Frontal cortex (tissue), 4 donors: ENCODE results near the gene GARIN5B. TPM values are rescaled to one million over a fixed set of nuclear protein-coding genes. Genes with fewer than 3 reads are reported as not detected.
"Not testable (repeated sequence)": the region's sequence is repeated elsewhere in the genome, so short reads cannot be mapped to it uniquely, and the experiment has no call there.

ENCODE experiments used
- DNase-seq, 2 donors: peaks; one replicate each; pipeline ENCODE4 v3.0.0; 2012; ENCODE audit warnings: low spot score in 2 of 2
- FAIRE-seq: peaks from 2 replicates; lab custom pipeline; 2012; peaks lifted over from hg19 to GRCh38; lab: Jason Lieb, UNC
- total RNA-seq: library from RNA; depleted of rRNA; stranded (reverse); fragments of >200 nt; gene quantifications from one replicate; pipeline ENCODE4 v1.2.3, GENCODE V29; 2014
- donor health status: control.
- donor health status: control.
- donor health status: control.

GARIN5B gene
- total RNA-seq = not detected

DNA sequence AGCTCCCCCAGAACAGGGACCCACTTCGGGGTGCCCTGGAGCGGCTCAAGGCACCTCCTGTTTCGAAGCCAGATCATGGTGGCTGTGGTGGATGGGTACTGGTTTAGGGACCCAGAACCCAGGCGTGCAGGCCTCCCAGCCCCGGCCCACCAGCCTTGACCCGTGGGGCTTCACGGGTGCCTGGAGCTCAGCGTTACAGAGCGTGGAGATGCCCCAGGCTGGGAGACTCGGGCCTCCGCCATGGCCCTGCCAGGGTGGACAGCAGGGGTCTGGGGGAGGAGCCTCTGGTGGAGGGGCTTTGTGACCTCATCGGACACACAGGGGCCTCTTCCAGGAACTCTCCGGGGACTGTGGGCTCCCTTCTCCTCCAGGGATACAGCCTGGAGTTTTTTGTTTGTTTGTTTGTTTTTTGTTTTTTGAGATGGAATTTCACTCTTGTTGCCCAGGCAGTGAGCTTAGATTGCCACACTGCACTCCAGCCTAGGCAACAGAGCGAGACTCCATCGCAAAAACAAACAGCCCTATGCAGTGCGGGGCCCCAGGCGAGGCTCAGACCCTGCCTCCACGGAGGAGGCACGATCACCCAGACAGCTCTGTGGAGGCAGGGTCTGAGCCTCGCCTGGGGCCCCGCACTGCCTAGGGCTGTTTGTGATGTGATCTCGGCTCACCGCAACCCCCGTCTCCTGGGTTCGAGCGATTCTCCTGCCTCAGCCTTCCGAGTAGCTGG lies at the start of gene GARIN5B:
GARIN5B (minus strand) TSS at position 271 of the 727 bp plus-strand sequence; CDS start at position 77, 194 bp downstream.
- no peak for DNase-seq
- no peak for FAIRE-seq

- no peak for DNase-seq
- no peak for FAIRE-seq
These were observed 47.1 kb upstream of the GARIN5B start for GRCh38 chr19:55410168-55410567.

DNA sequence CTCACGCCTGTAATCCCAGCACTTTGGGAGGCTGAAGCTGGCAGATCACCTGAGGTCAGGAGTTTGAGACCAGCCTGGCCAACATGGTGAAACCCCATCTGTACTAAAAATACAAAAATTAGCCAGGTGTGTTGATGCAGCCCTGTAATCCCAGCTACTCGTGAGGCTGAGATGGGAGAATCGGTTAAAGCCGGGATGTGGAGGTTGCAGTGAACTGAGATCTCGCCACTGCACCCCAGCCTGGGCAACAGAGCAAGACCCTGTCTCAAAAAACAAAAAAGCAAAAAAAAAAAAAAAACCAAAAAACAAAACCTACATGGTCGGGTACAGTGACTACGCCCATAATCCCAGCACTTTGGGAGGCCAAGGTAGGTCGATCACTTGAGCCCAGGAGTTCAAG lies 46.1 kb upstream of the GARIN5B start:
- not testable (repeated sequence) for FAIRE-seq, DNase-seq

GRCh38 chr19:55408533-55408872 lies 45.4 kb upstream of the GARIN5B start:
- FAIRE-seq (no peak), DNase-seq (no peak)

GRCh38 chr19:55407800-55408532 lies 44.9 kb upstream of the GARIN5B start:
- DNase-seq = peak; percentile 99
- FAIRE-seq = peak; percentile 33

- FAIRE-seq, DNase-seq: not testable (repeated sequence)
These were observed 44.4 kb upstream of the GARIN5B start, which contains the start of gene UBE2S for GRCh38 chr19:55407550-55407799. TSS of gene UBE2S (minus strand) at chr19:55407788. CDS start at chr19:55407589, 199 bp downstream.

GRCh38 chr19:55406826-55407549 lies 43.9 kb upstream of the GARIN5B start:
- FAIRE-seq (no peak), DNase-seq (no peak)

GRCh38 chr19:55406091-55406825 lies 43.2 kb upstream of the GARIN5B start:
- FAIRE-seq (no peak), DNase-seq (no peak)

DNA sequence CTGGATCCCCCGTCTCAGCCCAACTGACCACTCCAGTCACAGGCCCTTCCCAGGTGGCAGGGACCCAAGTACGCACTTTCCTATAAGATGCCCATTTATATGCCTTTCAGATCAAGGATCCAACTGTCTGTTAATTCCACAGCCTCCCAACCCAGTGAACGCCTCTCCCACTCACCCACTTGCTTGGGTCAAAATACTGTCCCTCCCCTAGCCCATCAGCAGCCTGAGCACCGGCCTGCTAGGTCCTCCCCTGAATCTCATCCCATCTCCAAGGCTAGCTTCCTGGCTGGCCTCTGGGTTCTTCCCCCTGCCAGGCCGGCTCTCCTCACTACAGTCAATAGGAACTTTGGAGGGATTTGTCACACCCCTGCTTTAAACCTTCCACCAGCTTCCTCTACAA lies 42.6 kb upstream of the GARIN5B start:
- no peak for DNase-seq
- no peak for FAIRE-seq

- FAIRE-seq (no peak), DNase-seq (no peak)
These were observed 39.4 kb upstream of the GARIN5B start for GRCh38 chr19:55402509-55402908.

DNA sequence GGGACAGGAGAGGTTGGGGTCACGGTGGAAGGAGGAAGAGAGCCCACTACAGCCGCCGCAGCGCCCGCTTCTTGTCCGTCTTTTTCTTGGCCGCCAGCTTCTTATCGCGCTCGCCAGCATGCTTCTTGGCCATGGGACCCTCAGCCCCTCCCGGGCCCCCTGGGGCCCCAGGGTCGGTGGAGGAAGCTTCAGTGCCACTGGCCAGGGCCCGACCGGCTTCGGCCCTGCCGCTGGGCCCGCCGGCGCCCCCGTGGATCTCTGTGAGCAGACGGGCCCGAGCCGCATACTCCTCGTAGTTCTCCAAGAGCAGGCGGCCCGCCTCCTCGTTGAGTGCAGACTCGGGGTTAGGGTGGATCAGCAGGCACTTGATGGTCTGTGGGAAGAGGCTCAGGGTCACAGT lies 38.3 kb upstream of the GARIN5B start:
- DNase-seq, FAIRE-seq: not testable (repeated sequence)

DNA sequence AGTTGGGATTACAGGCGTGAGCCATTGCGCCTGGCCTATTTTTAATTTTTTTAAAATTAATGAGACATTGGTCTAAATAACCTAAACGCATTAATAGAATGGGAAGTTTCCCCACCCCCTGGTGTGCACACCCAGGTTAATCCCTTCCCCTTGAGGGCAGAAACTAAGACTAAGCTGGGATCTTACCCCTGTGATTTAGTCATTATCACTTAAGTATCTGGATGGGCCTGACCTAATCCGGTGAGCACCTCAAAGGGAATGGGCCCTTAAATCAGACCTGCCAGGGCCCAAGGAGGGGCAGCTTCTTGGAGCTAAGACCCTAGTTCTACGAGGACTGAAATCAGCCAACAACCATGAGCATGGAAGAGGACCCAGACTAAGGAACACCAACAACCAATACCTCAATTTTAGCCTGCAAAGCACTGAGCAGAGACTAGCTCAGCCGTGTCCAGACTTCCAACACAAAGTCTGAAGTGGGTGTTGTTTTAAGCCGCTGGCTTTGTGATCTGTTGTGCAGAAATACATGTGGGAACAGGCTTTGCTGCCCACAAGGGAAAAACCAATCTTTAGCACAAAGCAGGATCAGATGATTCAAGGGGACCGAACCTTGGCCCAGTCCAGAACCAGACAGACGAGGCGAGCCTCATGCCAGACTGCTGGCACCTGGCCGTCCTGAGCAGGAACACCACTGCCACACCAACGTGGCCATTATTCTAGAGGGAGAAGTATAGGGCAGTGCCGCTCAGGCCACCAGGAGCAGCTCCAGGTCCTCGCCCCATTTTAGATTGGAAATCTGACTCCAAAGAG lies 37.4 kb upstream of the GARIN5B start:
- DNase-seq = no peak
- no peak for FAIRE-seq

DNA sequence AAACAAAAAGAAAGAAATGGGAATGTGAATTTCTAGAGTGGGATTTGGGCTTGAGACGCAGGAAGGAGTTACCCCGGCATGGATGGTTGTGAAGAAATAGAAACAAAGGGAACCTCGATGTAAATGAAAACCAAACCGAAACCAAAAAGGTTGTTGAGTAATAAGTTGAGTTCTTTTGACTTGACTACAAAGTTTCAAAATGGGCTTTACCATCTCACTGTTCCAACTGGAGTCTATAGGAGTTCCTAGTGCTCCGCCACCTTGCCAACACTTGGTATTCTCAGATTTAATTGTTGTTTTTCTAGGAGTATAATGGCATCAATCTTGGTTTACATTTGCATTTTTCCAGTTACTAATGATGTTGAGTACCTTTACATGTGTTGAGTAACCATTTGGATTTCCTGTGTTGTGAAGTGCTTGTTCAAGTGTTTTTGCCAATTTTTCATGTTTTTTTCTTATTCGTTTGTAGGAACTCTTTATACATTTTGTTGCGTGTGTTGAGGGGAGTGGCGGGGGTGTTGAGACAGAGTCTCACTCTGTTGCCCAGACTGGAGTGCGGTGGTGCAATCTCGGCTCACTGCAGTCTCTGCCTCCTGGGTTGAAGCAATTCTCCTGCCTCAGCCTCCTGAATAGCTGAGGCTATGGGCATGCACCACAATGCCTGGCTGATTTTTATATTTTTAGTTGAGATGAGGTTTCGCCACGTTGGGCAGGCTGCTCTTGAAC lies 35.3 kb upstream of the GARIN5B start:
- FAIRE-seq = no peak

GRCh38 chr19:55392820-55393761 lies 30.0 kb upstream of the GARIN5B start:
- DNase-seq (no peak), FAIRE-seq (no peak)

More for the DNA sequence above, 35.3 kb upstream of the GARIN5B start:
- no peak for DNase-seq

- FAIRE-seq = no peak
These were observed 28.9 kb upstream of the GARIN5B start for GRCh38 chr19:55391702-55392615.

GRCh38 chr19:55391191-55391670 lies 28.2 kb upstream of the GARIN5B start:
- no peak for DNase-seq
- no peak for FAIRE-seq

More at GRCh38 chr19:55391702-55392615, 28.9 kb upstream of the GARIN5B start:
- DNase-seq = no peak
